GM18519 (cell line): Measurements from ENCODE around the gene SMIM14.
"Not testable (repeated sequence)": the region's sequence is repeated elsewhere in the genome, so short reads cannot be mapped to it uniquely, and the experiment has no call there.

Experiments used
- ATAC-seq: cut with Tn5 transposase; IDR thresholded peaks from one replicate; pipeline ENCODE4 v1.9.1; 2021; ENCODE audit warnings: mild to moderate bottlenecking, moderate library complexity; ENCODE audit not compliant: unreplicated experiment, low FRiP score

The SMIM14 gene

DNA sequence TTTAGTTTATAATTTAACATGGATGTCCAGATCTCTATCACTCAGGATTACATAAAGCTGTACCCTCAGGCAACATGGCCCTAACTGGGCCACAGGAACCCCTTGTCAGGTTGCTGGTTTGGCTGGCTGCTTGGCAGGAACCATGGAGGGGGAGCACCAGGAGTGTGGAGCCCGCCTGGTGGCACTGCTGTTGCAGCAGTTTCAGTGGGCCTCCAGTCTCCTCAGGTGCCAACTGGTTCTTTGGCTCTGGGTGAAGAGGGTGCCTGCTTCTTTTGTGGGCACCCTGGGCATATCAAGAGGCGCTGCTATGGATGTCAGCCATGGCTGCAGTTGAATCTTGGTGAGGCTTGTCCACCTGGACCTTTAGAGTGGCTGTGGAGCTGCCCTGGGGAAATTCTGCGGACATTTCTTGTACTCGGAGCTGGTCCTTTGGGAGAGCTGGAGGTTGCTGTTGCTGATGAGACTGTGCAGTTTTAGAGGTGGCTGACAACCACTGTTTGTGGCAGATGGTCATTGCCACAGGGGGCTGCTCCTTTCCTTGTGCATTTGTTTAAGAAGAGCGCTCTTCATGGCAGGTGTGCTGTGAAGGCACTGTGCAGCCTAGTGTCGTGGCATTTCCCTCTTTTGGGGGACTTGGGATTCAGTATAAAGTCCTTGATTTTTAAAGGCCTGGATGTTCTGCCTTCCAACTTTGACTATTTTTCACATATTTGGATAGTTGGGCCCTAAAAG is 10.3 kb upstream of the SMIM14 start:
- no peak for ATAC-seq

DNA sequence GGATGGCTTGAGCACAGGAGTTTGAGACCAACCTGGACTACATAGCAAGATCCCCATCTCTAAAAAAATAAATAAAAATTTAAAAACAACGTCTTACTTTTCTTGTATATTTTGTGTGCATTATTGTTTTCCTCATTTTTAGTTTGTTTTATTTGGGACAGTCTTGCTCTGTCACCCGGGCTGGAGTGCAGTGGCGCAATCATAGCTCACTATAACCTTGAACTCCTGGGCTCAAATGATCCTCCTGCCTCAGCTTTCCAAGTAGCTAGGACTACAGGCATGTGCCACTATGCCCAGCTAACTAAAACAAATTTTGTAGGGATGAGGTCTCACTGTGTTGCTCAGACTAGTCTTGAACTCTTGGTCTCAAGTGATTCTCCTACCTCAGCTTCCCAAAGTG is 9.5 kb upstream of the SMIM14 start:
- no peak for ATAC-seq

DNA sequence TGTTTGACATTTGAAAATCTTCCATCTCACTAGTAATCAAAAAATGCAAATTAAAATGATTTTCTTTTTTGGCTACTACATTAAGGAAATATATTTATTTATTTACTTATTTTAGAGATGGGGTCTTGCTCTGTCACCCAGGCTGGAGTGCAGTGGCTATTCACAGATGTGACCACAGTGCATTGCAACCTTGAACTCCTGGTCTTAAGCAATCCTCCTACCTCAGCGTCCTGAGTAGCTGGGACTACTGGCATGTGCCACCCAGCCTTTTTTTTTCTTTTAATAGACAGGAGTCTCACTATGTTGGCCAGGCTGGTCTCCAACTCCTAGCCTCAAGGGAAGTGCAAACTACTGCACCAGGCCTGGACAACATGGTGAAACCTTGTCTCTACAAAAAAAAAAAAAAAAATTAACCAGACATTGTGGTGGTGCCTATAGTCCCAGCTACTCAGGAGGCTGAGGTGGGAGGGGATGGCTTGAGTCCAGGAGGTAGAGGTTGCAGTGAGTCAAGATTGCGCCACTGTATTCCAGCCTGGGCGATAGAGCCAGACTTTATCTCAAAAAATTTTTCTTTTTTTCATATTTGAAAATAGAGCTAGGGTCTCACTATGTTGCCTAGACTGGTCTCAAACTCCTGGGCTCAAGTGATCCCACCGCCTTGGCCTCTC is 4.4 kb upstream of the SMIM14 start:
- no peak for ATAC-seq

DNA sequence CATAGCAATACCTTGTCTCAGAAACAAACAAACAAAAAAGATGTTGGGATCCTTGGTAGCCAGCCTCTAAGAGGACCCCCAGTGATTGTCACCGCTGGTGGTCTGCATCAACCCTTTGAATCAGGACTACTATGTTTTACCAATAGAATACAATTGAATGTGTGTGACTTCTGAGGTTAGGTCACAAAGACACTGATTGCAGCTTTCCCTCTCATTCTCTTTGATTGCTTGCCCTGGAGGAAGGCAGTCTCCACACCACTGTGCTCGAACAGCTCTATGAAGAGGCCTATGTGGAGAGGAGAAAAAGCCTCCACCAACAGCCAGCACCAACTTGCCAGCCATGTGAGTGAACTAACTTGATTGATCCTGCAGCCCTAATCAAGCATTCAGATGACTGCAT is 2.8 kb upstream of the SMIM14 start:
- no peak for ATAC-seq

DNA sequence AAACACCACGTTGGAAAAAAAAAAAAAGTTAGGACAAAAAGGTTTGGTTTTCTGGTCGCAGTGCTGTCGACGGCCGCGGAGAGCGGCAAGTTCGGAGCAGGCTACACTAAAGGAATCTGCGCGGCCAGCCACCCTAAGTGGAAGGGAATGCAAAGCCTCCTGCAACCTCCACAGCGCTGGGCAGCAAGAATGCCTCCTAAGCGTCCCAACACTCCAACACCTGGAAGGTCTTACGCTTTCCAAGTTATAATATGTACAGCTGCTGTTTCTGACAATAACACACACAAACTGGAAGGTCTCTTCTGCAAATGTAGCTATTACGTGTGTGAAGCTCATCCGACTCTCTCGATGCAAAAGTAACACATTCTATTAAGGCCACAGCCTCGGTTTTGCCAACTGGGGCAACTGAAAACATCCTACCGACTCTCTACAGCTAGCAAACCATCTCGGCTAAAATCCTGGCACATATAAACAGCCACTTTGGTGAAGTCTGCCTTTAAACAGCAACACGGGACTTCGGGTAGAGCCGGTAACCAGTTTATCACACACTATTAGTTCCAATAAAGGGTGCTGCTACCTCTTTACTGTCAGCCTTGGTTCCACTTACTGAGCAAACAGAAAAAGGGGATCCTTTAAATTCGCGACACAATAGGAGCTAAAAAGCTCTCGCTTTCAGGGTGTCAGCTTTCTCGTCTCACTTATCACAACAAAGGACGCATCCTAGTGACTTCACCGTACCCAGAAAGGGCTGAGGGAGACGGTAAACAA is 895 bp downstream of the SMIM14 start:
- peak; percentile 3 for ATAC-seq

DNA sequence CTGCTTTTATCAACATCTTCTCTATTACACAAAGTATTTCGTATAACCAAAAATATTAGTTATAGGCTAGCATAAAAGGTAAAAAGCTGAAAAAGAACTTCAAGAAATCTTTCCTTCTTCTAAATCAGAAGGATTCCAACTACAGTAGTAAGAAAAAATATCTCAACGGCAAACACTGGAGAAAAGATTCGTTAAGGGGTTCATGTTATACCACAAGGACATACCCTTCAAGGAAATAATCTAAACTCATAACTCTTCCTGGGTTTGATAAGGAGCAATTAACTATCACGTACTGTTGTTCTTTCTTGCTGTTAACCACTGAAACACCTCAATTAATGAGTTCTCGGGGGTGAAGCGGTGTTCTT is 1.5 kb downstream of the SMIM14 start:
- no peak for ATAC-seq

DNA sequence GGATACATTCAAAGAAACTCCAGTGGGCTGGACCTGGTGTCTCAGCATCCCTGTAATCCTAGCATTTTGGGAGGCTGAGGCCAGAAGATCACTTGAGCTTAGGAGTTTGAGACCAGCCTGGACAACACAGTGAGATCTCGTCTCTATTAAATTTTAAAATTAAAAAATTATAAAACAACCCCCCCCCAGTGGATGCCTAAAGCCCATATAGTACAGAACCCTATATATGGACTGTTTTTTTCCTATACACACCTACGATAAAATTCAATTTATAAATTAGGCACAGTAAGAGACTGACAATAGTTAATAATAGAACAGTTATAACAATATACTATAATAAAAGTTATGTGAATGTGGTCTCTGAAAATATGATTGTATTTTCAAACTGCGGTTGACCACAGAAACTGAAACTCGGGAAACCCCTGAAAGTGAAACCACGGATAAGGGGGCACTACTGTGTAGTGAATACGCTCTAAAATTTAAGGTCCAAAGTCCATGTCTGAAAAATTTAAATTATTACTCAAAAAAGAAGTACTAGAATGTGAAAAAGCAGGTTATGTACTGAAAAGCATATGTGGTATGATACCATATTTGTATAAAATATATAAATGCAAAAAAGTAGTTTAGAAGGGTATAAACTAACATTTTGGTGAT is 2.0 kb downstream of the SMIM14 start:
- no peak for ATAC-seq

DNA sequence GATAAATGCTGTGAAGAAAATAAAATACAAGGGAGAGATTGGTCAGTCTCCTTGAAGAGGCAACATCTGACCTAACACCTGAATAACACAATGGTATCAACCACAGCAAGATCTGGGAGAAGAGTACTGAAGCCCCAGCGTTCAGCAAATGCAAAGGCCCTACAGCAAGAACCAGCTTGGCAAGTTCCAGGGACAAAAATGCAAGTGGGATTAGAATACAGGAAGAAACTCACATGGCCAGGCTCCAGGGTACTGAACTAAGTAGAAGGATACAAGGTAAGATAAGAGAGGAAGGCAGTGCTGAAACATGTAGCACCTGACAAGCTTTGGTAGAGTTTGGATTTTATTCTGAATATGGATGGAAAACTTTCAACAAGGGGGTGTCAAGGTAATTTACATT is 3.6 kb downstream of the SMIM14 start:
- no peak for ATAC-seq

DNA sequence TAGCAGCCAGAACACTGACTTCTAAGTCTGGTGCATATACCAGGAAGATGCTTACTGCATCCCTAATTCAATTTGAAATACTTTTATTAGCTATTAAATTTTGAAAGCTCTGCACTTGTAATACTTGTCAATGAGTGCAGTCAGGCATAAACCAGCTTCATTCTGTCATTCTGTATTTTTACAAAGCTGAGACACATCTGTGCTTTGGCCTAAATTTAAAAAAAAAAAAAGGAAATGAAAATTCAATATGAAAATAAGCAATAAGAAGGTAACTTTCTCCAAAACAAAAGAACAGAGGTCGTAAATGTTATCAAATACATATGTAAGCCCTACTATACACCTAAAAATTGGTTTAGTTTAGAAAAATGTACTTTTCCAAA is 7.0 kb downstream of the SMIM14 start:
- ATAC-seq = peak; percentile 66

DNA sequence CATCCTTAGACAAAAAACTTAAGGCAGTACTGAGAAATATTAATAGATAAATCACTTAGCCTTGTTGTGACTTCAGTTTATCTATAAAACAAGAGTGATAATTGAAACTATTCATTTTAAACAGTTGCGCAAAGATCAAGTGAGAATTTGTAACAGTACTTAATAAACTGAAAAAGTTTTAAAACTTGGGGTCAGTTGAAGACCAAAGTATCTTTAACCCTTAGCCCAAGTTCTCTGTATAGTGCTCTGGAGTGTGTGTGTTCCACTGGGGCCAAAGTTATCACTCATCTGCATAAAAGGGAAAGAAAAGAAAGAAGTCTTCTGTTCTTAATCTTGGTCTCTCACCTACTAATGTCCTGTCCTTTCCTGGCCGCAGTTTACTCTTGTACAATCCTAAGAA is 11.3 kb downstream of the SMIM14 start:
- no peak for ATAC-seq

DNA sequence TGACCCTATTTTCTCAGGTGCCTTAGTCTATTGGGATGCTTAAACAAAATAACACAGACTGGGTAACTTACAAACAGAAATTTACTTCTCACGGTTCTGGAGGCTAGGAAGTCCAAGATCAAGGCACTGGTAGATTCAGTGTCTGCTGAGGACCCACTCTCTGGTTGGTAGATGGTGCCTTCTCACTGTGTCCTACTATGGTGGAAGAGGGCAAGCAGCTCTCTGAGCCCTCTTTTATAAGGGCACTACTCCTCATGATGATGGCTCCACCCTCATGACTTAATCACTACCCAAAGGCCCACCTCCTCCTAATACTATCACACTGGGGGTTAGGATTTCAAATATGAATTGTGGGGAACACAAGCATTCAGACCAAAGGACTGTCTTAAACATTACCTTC is 11.8 kb downstream of the SMIM14 start:
- no peak for ATAC-seq

DNA sequence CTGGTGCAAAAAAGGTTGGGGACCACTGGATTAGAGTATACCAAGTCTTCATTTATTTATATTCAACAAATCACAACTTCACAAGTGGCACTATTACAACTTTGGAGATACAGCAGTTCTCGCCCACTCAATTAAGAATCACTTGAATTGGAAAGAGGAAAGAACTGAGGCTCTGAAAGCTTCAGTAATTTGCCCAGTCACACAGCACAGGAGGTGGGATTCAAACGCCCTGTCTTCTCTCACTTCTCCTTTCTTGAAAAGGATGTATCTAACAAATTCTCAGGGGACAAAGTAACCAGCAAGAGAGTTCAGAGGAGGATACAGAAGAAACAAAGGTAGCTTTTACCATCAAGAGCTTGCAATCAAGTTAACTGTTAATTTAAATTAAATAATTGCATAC is 12.4 kb downstream of the SMIM14 start:
- ATAC-seq = peak; percentile 43

DNA sequence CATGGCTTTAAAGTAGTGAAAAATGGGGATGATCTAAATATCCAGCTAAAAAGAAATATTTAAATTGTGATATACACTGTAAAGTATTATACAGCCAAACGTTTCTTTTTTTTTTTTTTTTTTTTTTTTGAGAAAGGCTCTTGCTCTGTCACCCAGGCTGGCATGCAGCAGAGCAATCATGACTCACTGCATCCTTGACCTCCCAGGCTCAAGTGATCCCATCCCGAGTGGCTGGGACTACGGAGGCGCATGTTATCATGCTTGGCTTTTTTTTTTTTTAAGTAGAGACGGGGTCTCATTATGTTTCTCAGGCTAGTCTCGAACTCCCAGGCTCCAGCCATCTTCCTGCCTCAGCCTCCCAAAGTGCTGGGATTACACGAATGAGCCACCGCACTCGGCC is 17.1 kb downstream of the SMIM14 start:
- ATAC-seq = no peak

DNA sequence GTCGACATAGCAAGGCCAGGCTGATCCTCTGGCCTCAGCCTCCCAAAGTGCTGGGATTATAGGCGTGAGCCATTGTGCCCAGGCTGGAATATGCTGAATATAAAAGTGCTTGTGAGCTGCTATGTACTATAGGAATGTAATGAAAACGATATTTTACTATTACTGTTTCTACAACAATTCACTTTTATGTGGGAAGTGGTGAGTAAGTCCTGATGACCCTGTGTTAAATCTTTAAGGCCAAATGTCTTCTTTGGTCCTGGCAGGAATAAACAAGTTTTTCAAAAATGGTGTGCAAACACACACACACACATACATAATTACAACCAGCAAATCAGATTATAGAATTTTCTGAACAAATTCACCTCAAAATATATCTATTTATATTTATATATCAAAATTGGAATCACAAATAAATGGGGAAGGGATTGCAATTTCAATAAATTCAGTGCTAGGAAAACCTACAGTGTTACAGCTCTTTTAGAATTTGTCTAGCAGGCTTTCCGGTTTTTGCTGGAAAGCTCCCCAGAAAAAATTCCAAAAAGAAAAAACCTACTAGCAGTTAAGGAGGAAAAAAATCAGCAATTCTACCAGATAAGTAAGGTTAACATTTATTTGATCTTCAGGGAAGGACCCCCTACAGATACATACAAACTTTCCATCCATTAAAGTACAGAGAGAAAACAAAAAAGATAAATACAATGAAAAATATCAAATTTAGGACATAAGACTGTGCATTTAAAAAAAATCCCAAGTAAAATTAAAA is 17.9 kb downstream of the SMIM14 start:
- ATAC-seq = no peak

DNA sequence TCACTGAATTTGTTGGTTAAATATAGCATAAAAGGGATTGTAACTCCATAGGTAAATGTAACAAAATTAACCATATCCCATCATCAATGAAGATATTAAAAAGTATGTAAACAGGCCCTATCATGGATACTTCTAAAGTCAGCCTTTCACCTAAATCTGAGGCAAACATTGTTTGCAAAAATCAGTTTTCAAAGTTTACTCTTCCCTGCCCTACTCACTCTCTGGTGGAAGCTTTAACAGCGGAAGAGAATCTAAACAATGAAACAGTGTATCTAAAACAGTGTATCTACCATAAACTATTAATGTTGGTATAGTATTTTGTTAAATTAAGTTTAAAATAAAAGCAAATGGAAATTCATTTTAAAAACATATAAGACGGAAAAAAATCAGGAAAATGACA is 21.1 kb downstream of the SMIM14 start:
- ATAC-seq = no peak

DNA sequence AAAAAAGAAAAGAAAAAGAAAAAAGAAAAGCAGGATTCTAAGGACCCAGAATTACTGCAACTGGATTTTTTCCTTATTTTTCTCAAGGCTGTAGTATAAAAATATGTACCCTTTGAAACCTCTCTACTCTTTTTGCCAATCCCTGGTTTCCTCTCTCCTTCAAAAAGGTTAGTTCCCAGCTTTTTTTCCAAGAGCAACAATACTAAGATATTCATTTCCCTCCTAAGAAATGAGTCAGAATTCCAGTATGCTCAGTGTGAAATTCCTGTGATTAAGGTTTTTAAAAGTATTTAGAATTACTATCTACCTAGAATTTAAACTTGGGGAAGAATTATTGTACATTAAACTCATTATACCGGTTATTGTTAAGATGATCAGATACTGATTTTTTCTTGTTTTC is 22.0 kb downstream of the SMIM14 start:
- no peak for ATAC-seq

DNA sequence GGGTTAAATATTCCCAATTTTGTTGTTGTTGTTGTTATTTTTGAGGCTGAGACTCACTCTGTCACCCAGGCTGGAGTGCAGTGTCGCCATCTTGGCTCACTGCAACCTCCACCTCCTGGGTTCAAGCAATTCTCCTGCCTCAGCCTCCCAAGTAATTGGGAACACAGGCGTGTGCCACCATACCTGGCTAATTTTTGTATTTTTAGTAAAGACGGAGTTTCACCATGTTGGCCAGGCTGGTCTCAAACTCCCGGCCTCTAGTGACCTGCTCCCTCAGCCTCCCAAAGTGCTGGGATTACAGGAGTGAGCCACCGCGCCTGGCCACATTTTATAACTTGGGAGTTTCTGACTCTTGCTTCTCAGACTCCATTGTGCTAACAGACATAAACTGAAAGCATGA is 22.6 kb downstream of the SMIM14 start:
- ATAC-seq = not testable (repeated sequence)

DNA sequence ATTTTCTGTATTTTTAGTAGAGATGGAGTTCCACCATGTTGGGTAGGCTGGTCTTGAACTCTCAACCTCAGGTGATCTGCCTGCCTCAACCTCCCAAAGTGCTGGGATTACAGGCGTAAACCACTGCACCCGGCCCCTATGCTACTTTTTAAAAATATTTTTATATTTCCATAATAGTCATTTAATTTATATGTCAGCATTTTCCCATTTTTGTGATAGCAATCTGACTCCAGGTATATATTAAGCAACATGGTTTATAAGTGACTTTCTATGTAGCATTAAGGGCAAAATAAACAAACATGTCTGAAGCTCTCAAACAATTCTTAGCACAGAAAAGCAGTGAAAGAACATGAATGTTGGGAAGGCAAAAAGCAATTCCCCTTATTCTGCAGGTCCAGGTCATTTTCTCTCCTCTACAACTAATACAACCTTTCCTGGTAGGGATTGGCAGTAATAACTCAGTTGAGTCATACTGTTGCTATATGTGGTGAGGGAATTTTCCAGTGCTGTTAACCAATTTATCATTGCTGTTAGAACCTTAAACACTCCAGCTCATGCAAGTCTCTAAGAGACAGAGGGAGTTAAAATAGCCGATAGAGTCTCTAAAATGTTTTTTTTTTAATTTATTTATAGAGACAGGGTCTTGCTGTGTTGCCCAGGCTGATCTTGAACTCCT is 24.0 kb downstream of the SMIM14 start:
- ATAC-seq = no peak

DNA sequence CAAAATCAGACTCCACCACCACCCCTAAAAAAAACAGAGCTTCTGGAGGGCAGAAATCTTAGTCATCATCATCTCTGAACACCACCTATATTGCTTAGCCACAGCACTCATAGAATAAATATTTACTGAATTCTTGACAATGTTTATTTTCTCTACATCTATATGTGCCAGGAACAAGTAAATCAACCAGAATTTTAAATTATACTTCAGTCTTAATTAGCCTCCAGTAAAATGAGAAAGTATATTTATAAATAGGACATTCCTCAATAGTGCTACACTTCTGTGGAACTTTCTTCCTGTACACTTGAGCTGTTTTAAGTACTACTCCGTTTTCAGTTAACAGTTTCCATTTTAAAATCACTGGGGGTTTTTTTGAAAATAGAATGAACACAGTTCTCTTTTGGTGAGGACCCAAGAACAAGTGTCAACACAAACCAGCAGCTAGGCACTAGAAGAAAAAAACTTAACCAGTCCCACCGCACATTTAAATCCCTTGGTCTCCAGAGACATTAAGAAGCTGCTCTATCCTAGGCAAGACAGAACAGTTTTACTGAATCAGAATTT is 25.5 kb downstream of the SMIM14 start:
- ATAC-seq = no peak

DNA sequence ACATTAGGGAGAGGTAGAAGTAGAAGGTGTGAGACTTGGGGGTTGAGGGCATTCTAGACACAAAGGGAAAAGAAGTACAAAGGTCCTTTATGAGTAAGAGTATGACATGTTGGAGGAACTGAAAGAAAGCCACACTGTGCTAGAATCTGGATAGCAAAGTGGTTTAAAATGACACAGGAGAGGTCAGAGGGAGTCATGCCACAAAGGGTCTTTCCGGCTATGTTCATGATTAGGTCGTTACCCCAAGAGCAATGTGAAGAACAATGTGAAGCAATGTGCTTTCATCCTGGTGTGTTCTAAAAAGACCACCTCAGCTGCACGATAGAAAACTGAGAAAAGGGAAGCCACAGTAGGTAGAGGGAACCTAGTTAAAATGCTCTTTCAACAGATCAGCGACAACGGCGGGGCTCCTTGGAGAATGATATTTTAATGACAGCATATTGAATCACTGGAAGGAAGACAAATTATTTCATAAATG is 29.2 kb downstream of the SMIM14 start:
- ATAC-seq = peak; percentile 91
